Non-pigmented ciliary epithelial cell (primary cell): ENCODE results near the gene LMF1.

ENCODE experiments used
- DNase-seq: peaks from one replicate; pipeline ENCODE4 v3.0.0-alpha.2; 2010; ENCODE audit warnings: low read depth

LMF1 gene

GRCh38 chr16:881219-882097, 89.3 kb downstream of the LMF1 start:
- no peak for DNase-seq

GRCh38 chr16:880471-881171, 90.2 kb downstream of the LMF1 start:
- no peak for DNase-seq

DNA sequence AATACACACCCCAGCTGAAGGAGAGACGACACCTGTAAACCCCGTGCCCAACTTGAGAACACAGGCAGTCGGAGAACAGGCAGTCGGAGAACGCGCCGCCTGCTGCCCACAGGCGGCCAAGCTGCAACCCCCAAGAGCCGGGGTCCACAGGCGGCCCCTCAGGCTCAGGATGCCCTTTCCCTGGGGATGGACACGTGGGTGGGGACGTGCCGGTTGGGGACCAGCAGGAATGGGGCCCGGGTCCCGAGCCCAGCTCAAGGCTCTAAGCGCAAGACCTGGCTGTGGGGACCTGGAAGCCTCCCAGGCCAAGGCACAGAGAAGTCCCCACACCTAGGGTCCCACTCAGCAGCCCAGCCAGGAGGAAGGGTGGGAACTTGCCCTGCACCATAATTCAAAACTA, 90.8 kb downstream of the LMF1 start:
- no peak for DNase-seq

DNA sequence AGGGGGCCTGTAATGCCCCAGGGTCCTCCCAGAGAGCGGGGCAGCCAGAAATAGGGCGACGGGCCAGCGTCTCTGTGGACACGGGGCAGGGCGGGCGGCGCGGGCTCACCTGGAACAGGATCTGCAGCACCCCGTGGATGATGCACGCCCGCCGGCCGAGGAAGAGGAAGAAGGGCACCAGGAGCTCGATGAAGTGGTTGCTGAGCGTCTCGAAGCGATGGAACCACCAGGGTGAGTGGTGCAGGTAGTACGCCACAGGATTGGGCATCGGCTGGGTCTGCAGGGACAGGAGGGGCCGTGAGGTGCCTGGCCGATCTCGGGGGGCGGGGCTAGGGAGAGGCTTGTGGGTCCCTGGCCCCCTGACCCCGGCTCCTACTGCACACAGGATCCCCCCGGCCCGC, 91.3 kb downstream of the LMF1 start:
- no peak for DNase-seq

DNA sequence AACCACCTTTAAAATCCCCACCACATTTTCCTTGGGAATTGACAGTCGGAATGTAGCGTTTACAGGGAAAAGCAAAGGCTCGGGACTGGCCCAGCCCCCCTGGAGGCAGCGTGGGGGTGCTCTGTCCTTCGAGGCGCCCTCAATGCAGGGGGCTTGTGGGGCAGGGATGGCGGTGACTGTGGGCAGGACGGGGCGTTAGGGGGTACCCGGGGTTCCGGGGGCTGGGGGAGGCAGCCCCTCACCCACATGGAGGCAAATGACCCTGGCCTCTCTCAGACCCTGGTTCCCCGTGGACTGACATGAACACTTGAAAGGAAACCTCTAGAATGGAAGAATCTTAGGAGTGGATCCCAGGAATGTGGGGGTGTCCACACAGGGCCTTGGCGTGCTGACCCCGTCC, 91.9 kb downstream of the LMF1 start:
- no peak for DNase-seq

GRCh38 chr16:878072-878784, 92.6 kb downstream of the LMF1 start:
- DNase-seq = no peak

- DNase-seq = no peak
Observed at GRCh38 chr16:877242-878071, 93.3 kb downstream of the LMF1 start.

DNA sequence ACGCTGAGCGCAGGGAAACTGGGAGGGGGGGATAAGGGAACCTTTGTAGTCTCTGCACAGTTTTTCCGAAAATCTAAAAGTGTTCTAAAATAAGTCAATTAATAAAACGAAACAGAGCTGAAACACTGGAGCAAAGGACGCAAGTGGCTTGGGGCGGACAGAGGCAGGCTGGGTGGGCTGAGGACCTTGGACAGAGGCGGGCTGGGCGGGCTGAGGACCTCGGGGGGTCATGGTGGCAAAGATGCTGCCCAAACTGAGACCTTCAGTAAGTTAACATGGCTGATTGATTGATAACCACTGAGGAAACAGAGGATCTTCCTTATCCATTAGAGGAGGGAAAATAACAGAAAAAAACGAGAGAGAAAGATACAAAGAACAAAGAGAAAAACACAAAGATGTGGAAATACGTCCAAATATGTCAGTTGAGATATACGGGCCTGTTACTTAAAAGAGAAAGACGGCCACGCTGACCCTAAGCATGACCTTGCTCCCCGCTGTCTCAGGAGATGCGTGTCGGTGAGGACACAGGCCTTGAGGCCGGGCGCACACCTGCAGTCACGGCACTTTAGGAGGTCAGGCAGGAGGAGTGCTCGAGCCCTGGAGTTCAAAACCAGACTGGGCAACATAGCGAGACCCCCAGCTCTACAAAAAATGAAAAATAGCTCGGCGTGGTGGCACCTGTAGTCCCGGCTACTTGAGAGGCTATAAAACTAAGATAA, 94.1 kb downstream of the LMF1 start:
- no peak for DNase-seq

DNA sequence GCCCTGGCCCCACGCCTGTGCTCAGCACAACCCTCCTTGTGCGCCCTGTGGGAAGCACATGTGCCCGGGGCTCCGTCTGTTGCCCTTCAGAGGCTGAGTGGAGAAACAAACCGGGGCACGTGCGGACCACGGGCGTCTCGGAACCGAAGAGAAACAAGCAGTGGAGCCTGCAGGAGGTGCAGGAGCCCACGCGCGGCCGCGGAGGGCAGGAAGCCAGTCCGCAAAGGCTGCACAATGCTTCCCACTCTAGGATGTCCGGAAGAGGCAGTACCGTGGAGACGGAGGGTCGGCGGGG, 94.8 kb downstream of the LMF1 start:
- no peak for DNase-seq

DNA sequence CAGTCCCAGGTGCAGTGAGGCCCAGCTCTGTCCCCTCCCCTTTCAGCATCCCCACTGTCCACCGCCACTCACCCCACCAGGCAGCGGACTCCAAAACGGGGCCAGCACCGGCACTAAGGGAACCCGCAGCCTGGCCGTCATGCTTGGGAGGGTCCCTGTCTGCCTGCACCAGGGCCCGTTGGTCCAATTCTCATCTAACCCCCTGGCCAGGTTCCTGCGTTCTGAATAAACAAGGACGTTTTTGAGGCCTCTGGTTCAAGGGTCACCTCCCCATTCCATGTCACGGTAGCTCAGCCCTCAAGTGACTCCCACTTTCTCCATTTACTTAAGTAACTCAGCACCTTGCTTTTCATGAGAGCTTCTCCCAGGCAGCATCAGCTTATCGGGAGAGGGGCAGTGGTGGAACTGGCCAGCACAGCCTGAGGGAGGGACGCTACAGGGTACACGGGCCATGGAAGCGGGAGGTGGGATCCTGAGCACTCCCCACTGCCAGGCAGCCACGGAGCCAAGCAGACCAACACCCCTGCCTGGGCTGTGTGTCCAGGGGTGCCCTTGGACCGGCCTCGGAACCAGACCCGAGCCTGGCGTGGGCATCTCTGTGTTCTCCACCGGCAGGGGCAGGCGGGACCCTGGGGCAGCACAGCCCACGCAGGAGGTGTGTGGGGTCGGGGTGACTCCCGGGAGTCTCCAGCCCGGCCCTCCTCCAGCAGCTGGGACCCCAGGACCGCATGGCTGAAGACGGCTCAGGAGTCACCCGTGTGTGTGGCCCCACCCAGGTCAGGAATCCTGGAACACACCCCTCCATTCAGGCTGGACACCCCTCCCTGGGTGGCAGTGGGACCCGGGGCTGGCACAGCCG, 95.4 kb downstream of the LMF1 start:
- DNase-seq = no peak

GRCh38 chr16:874366-875181, 96.2 kb downstream of the LMF1 start:
- DNase-seq = no peak

GRCh38 chr16:873889-874288, 96.9 kb downstream of the LMF1 start:
- no peak for DNase-seq

- DNase-seq = no peak
Observed at GRCh38 chr16:873243-873661, 97.5 kb downstream of the LMF1 start.

- no peak for DNase-seq
Observed at GRCh38 chr16:872436-873242, 98.1 kb downstream of the LMF1 start.

DNA sequence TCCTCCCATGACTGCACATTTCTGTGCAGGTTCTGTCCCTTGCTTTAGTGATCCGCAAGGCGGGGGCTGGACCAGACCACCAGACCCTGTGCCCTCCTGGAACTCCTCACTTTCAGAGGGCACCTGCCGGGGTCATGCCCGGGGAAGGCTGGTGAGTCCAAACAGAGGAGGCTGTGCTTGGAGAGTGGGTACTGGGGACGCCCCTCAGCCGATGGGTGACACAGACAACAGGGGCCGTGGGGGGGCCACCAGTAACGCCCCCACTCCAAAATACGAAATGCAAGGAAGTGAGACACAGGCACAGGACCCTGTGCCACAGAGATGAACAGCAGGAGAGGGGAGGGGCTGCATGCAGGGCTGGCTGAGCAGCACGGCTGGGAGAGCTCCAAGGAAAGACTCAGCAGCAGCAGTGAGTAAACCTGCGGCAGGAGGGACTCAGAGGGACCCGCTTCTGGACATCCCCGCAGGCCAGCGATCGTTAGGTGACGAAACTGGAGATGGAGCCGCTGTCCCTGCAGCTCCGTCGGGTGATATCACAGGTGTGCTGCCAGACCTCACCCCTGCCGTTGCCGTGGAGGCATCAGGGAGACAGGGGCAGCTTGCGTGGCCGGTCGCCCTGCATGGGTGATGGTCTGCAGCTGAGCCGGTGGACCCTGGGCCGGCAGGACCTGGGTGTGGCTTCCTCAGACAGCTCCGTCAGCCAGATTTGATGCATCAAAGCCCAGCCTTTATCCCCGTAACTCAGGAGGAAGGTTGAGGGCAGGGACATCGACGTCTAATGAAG, 99.0 kb downstream of the LMF1 start:
- no peak for DNase-seq

DNA sequence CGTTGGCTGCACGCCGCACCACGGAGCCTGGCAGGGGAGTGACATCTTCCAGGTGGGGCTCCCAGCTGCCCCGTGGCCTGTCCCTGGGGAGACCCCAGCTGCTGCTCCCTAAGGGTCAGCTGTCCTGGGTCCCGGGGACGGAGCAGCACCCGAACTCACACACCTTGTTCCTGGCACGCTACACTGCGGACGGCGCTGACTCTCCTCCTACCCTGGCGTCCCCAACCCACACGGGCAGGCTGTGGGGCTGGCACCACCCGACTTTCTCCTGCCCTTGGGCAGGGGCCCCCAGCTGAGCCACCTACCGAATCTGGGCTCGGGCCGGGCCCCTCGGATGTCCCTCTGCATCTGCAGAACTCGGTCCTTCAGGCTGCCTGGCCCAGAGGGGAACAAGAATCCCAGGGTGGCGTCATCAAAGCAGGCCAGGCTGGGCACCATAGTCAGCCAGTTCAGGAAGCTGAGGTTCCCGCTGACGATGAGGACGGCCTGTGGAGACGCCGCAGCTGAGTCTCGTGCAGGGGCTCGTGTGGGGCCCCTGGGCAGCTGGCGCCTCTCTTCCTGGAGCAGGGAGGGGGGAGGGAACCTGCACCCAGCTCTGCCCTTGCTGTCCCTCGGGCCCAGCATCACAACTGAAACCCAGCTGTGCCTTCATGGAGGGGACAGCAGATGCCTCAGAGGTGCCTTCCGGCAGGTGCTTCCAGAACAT, 99.8 kb downstream of the LMF1 start:
- no peak for DNase-seq
